Osteocyte (in vitro differentiated cells): ENCODE measurements around the gene KCTD19. TPM values are rescaled to one million over a fixed set of nuclear protein-coding genes. Genes with fewer than 3 reads are reported as not detected.

Experiments used
- DNase-seq: peaks from one replicate; pipeline ENCODE4 v3.0.0; 2021; ENCODE audit warnings: mixed read lengths; ENCODE audit not compliant: unreplicated experiment; ENCODE audit errors: extremely low spot score
- H3K27ac Mint-ChIP-seq: one replicate; pipeline ENCODE4 v1.8.0; 2021; ENCODE audit warnings: mild to moderate bottlenecking, mixed read lengths; ENCODE audit not compliant: unreplicated experiment
- H3K27me3 Mint-ChIP-seq: one replicate; pipeline ENCODE4 v1.8.0; 2021; ENCODE audit warnings: mixed read lengths; ENCODE audit not compliant: unreplicated experiment
- H3K36me3 Mint-ChIP-seq: one replicate; pipeline ENCODE4 v1.8.0; 2021; ENCODE audit warnings: mixed read lengths; ENCODE audit not compliant: unreplicated experiment
- H3K4me1 Mint-ChIP-seq: one replicate; pipeline ENCODE4 v1.8.0; 2021; ENCODE audit warnings: mixed read lengths; ENCODE audit not compliant: unreplicated experiment
- H3K4me3 Mint-ChIP-seq: one replicate; pipeline ENCODE4 v1.8.0; 2021; ENCODE audit warnings: mild to moderate bottlenecking, moderate library complexity, mixed read lengths; ENCODE audit not compliant: unreplicated experiment
- H3K9me3 Mint-ChIP-seq: one replicate; pipeline ENCODE4 v1.8.0; 2021; ENCODE audit warnings: mixed read lengths; ENCODE audit not compliant: unreplicated experiment
- total RNA-seq: library from RNA; stranded (reverse); gene quantifications from 2 replicates; pipeline ENCODE4 v1.2.1, GENCODE V29; 2021
- TF ChIP-seq, protein P1 (sequence below): fragments of 200-600 bp; sonication (generic); IDR thresholded peaks from 2 replicates; pipeline ENCODE4 v1.5.0; 2021; ENCODE audit warnings: antibody characterized with exemption, mild to moderate bottlenecking, moderate library complexity

KCTD19 gene
- total RNA-seq, 1 donor from 2014 or later = not detected

DNA sequence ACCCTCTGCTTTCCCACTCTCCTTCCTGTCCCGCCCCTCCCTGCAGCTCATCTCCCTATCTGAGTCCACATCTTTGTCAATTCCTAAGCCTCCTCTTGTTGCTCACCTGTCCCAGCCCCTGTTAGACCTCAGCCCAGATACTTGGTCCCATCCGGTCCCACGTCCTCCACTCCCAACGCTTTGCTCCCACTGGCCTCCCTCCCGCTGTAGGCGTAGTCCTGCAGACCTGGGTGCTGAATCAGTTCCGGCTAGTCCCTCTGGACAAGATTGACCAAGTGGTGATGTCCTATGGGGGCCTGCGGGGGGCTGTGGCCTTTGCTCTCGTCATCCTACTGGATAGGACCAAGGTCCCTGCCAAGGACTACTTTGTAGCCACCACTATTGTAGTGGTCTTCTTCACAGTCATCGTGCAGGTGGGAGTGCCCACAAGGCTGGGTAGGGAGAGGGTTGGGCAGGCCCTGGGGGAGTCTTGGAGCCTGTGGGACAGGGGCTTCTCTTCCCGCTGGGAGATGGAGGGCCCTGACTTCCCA lies 69.8 kb downstream of the KCTD19 start:
- Mint-ChIP-seq H3K4me1 (peaks cover 3% of the 10 kb centered on the region), H3K4me3 (no peak overlapping the region), H3K9me3 (no peaks in the 10 kb centered on the region), H3K36me3 (peaks cover 3% of the 10 kb centered on the region), H3K27ac (no peak overlapping the region), H3K27me3 (no peaks in the 10 kb centered on the region)
- DNase-seq = no peak
- TF ChIP-seq, protein P1, sequence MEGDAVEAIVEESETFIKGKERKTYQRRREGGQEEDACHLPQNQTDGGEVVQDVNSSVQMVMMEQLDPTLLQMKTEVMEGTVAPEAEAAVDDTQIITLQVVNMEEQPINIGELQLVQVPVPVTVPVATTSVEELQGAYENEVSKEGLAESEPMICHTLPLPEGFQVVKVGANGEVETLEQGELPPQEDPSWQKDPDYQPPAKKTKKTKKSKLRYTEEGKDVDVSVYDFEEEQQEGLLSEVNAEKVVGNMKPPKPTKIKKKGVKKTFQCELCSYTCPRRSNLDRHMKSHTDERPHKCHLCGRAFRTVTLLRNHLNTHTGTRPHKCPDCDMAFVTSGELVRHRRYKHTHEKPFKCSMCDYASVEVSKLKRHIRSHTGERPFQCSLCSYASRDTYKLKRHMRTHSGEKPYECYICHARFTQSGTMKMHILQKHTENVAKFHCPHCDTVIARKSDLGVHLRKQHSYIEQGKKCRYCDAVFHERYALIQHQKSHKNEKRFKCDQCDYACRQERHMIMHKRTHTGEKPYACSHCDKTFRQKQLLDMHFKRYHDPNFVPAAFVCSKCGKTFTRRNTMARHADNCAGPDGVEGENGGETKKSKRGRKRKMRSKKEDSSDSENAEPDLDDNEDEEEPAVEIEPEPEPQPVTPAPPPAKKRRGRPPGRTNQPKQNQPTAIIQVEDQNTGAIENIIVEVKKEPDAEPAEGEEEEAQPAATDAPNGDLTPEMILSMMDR = no peak

DNA sequence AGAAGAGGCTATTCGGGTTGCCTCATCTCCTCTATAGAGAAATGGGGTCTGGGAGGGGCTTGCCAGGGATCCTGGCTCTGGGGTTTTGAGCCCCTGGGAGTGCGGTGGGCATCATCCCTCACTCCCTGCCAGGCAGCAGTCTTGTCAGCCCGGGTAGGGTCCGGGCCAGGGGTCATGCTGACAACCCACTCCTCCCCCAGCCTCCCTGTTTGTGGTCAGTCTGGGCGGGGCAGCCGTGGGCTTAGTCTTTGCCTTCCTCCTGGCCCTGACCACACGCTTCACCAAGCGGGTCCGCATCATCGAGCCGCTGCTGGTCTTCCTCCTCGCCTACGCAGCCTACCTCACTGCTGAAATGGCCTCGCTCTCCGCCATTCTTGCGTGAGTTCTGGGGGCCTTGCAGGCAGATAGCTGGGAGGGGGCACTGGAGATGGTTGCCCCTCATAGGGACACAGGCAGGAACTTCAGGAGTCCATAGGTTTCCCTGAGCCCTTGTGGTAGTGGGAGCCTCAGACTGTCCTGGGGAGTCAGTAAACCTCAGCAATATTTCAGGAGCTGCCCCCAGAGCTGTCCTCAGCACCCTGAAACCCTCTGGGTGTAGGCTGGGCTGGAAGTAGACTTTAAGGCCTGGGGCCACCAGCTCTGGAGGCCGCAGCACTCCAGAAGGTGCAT lies 70.9 kb downstream of the KCTD19 start:
- DNase-seq = no peak
- no peaks in the 10 kb centered on the region for H3K9me3 Mint-ChIP-seq
- H3K27me3 Mint-ChIP-seq = no peaks in the 10 kb centered on the region
- peaks cover 3% of the 10 kb centered on the region for H3K36me3 Mint-ChIP-seq
- peaks cover under 1% of the 10 kb centered on the region for H3K4me1 Mint-ChIP-seq
- H3K4me3 Mint-ChIP-seq = no peak overlapping the region
- TF ChIP-seq, protein P1 = no peak
- H3K27ac Mint-ChIP-seq = no peak overlapping the region

DNA sequence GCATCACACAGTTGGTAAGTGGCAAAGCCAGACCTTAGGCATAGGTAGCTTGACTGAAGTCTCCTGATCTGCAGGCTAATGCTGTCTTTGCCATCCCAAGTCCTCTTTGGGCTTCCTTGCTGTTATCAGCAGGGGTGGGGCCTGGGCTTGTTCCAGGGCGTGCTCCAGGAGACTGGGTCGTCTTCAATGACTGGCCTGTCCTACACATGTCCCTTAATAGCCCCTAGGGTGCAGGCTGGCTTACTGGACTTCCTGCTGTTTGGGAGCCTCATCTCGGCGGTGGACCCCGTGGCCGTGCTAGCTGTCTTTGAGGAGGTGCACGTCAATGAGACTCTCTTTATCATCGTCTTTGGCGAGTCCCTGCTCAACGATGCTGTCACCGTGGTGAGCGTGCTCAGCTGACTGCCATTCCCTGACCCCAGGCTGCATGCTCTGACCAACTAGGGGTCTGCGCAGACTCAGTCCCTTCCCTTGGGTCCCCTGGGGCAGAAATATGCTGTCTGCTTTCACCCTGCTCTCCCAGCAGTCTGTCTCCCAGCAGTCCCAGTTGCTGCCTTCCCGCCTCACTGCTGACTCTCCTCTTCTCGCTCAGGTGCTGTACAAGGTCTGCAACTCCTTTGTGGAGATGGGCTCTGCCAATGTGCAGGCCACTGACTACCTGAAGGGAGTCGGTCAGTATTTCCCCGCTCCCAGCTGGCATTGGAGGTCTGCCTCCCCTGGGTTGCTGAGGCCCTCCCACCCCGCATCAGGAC lies 71.6 kb downstream of the KCTD19 start:
- no peaks in the 10 kb centered on the region for H3K27me3 Mint-ChIP-seq
- H3K9me3 Mint-ChIP-seq = no peaks in the 10 kb centered on the region
- TF ChIP-seq, protein P1 = no peak
- H3K4me3 Mint-ChIP-seq = no peak overlapping the region
- no peak for DNase-seq
- H3K36me3 Mint-ChIP-seq = peaks cover 3% of the 10 kb centered on the region
- H3K4me1 Mint-ChIP-seq = peaks cover 2% of the 10 kb centered on the region
- no peak overlapping the region for H3K27ac Mint-ChIP-seq

DNA sequence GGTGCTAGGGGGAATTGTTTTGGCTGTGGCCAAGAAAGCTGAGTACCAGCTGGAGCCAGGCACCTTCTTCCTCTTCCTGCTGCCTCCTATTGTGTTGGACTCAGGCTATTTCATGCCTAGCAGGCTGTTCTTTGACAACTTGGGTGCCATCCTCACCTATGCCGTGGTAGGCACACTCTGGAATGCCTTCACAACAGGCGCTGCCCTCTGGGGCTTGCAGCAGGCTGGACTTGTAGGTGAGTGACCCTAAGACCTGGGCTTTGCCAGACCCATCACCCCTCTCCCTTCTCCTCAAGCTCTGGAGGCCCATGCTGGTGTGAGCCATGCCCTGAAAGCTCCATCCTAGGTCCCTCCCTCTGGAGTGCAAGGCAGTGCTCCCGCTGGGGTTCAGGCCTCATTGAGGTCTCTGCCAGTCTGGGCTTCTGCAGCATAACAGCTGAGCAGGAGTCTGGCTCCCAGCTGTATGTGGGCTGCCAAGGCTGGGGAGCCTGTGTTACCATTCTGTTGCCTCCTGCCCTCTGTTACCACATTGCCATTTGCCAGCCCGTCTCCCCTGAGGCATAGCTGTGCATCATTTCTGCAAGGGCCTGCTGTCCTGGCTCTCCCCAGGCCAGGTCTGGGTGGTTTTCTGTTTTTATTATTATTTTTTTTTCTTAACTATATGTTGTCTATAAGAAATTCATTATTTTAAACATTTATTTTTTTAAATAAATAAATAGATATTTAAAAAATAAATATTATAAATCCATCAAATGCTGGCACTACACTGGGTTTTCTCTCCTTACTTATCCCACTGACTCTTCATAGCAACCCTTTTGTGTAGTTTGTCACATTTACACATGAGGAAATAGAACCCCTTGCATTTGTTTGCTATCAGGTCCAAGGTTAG lies 73.7 kb downstream of the KCTD19 start:
- Mint-ChIP-seq H3K36me3 (peaks cover 2% of the 10 kb centered on the region), H3K4me1 (peaks cover 17% of the 10 kb centered on the region), H3K4me3 (no peak overlapping the region), H3K27ac (no peak overlapping the region), H3K9me3 (no peaks in the 10 kb centered on the region), H3K27me3 (no peaks in the 10 kb centered on the region)
- TF ChIP-seq, protein P1 = no peak
- DNase-seq = no peak
